ENCODE data around the gene PRODH.
"Not testable (repeated sequence)": the region's sequence is repeated elsewhere in the genome, so short reads cannot be mapped to it uniquely, and the experiment has no call there.

The PRODH gene

GRCh38 chr22:18905540-18906409 is 30.3 kb downstream of the PRODH start, which contains the start of gene DGCR6:
TSS of gene DGCR6 (plus strand) at chr22:18906320. CDS start at chr22:18906375, 55 bp downstream.
- Mint-ChIP-seq H3K27ac (no peak within 1 kb of the TSS), H3K9me3 (no peaks in the 10 kb centered on the region)

GRCh38 chr22:18896037-18896657 is 39.9 kb downstream of the PRODH start:
- H3K27me3 Mint-ChIP-seq, H3K27ac Mint-ChIP-seq, H3K36me3 Mint-ChIP-seq: not testable (repeated sequence)

More at GRCh38 chr22:18905540-18906409, 30.3 kb downstream of the PRODH start, which contains the start of gene DGCR6:
- no peak within 1 kb of the TSS for H3K4me3 Mint-ChIP-seq
- H3K27me3 Mint-ChIP-seq, result no peaks in the 10 kb centered on the region
- H3K4me1 Mint-ChIP-seq, result no peaks in the 10 kb centered on the region
- H3K36me3 Mint-ChIP-seq, result no peaks in the 10 kb centered on the region

GRCh38 chr22:18893775-18894174 is 42.3 kb downstream of the PRODH start:
- H3K27me3 Mint-ChIP-seq, H3K27ac Mint-ChIP-seq, H3K36me3 Mint-ChIP-seq, H3K4me1 Mint-ChIP-seq, H3K4me3 Mint-ChIP-seq, H3K9me3 Mint-ChIP-seq: not testable (repeated sequence)

More at GRCh38 chr22:18896037-18896657, 39.9 kb downstream of the PRODH start:
- not testable (repeated sequence) for H3K9me3 Mint-ChIP-seq, H3K4me3 Mint-ChIP-seq, H3K4me1 Mint-ChIP-seq

GRCh38 chr22:18890510-18891192 is 45.4 kb downstream of the PRODH start:
- H3K27me3 Mint-ChIP-seq, H3K4me3 Mint-ChIP-seq, H3K27ac Mint-ChIP-seq, H3K36me3 Mint-ChIP-seq, H3K4me1 Mint-ChIP-seq, H3K9me3 Mint-ChIP-seq: not testable (repeated sequence)

GRCh38 chr22:18888115-18888514 is 48.0 kb downstream of the PRODH start:
- Mint-ChIP-seq H3K9me3 (no peaks in the 10 kb centered on the region), H3K27me3 (no peaks in the 10 kb centered on the region), H3K4me1 (no peaks in the 10 kb centered on the region), H3K27ac (no peak overlapping the region), H3K36me3 (no peaks in the 10 kb centered on the region), H3K4me3 (no peak overlapping the region)

- not testable (repeated sequence) for H3K27ac Mint-ChIP-seq, H3K27me3 Mint-ChIP-seq, H3K36me3 Mint-ChIP-seq, H3K4me3 Mint-ChIP-seq, H3K9me3 Mint-ChIP-seq, H3K4me1 Mint-ChIP-seq
Observed at GRCh38 chr22:18884465-18884864, 51.6 kb downstream of the PRODH start.

- H3K4me3 Mint-ChIP-seq, H3K27ac Mint-ChIP-seq, H3K9me3 Mint-ChIP-seq, H3K27me3 Mint-ChIP-seq, H3K4me1 Mint-ChIP-seq, H3K36me3 Mint-ChIP-seq: not testable (repeated sequence)
Observed at GRCh38 chr22:18881260-18881659, 54.8 kb downstream of the PRODH start.

All from activated naive CD4-positive, alpha-beta T cell treated with anti-CD3 and anti-CD28 coated beads, Interleukin-2, amount 50 U/mL, for 24 hours (primary cell).